ENCODE data around the gene JARID2.

DNA sequence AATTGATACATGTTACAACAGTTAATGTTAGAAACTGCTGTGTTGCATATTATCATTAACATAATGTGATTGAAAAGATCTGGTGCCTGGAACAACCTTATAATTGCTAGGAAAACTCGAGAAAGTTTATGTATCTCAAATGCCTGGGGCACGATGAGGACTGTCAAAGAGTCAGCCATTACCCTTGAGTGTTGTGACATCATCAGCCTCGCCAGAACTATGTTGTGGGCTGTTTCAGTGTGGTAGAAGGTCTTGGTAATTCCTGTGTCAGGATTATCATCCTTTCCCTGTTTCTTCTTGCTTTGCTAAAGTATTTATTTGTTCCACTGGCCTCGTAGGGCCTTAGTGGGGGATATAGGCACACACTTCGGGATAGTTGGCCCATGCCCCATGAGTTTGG, 231.9 kb downstream of the JARID2 start:
- TF ChIP-seq, protein P1, sequence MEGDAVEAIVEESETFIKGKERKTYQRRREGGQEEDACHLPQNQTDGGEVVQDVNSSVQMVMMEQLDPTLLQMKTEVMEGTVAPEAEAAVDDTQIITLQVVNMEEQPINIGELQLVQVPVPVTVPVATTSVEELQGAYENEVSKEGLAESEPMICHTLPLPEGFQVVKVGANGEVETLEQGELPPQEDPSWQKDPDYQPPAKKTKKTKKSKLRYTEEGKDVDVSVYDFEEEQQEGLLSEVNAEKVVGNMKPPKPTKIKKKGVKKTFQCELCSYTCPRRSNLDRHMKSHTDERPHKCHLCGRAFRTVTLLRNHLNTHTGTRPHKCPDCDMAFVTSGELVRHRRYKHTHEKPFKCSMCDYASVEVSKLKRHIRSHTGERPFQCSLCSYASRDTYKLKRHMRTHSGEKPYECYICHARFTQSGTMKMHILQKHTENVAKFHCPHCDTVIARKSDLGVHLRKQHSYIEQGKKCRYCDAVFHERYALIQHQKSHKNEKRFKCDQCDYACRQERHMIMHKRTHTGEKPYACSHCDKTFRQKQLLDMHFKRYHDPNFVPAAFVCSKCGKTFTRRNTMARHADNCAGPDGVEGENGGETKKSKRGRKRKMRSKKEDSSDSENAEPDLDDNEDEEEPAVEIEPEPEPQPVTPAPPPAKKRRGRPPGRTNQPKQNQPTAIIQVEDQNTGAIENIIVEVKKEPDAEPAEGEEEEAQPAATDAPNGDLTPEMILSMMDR (optimal IDR thresholded peaks at IDR 0.05 in 1 of 3, IDR thresholded peaks at IDR 0.05 in 1 of 3, conservative IDR thresholded peaks at IDR 0.05 in 1 of 3; ENCODE audit: extremely low read depth in 1 of 3, insufficient read depth in 2 of 3, low read length in 3 of 3), result no peak
- no peak for TF ChIP-seq EZH2 (IDR thresholded peaks at IDR 0.05; ENCODE audit: low read length)

Data from keratinocyte (primary cell).